Activated CD8-positive, alpha-beta memory T cell treated with anti-CD3 and anti-CD28 coated beads, Interleukin-2, amount 50 U/mL, for 24 hours (primary cell): Measurements from ENCODE around the gene DNAH11.
"Not testable (repeated sequence)": the region's sequence is repeated elsewhere in the genome, so short reads cannot be mapped to it uniquely, and the experiment has no call there.

ENCODE experiments used
- DNase-seq: peaks from one replicate; pipeline ENCODE4 v3.0.0-alpha.2; 2020; ENCODE audit errors: extremely low read depth

Gene DNAH11

GRCh38 chr7:21708096-21708495 is 165.3 kb downstream of the DNAH11 start:
- no peak for DNase-seq

GRCh38 chr7:21717323-21717722 is 174.5 kb downstream of the DNAH11 start:
- DNase-seq = no peak

- DNase-seq = no peak
These were observed 175.6 kb downstream of the DNAH11 start for GRCh38 chr7:21718391-21718790.

GRCh38 chr7:21719846-21720245 is 177.0 kb downstream of the DNAH11 start:
- no peak for DNase-seq

GRCh38 chr7:21722371-21722770 is 179.5 kb downstream of the DNAH11 start:
- no peak for DNase-seq

- DNase-seq = no peak
These were observed 181.7 kb downstream of the DNAH11 start for GRCh38 chr7:21724562-21724961.

- DNase-seq = no peak
These were observed 187.6 kb downstream of the DNAH11 start for GRCh38 chr7:21730399-21730798.

- no peak for DNase-seq
These were observed 189.1 kb downstream of the DNAH11 start for GRCh38 chr7:21731977-21732376.

- DNase-seq = not testable (repeated sequence)
These were observed 190.1 kb downstream of the DNAH11 start for GRCh38 chr7:21732956-21733355.

- DNase-seq = no peak
These were observed 191.0 kb downstream of the DNAH11 start for GRCh38 chr7:21733837-21734236.

- no peak for DNase-seq
These were observed 200.7 kb downstream of the DNAH11 start for GRCh38 chr7:21743493-21743892.

- no peak for DNase-seq
These were observed 204.1 kb downstream of the DNAH11 start for GRCh38 chr7:21746949-21747348.

- no peak for DNase-seq
These were observed 205.0 kb downstream of the DNAH11 start for GRCh38 chr7:21747806-21748205.

GRCh38 chr7:21749378-21749777 is 206.5 kb downstream of the DNAH11 start:
- no peak for DNase-seq

- DNase-seq = no peak
These were observed 210.2 kb downstream of the DNAH11 start for GRCh38 chr7:21753071-21753470.

- no peak for DNase-seq
These were observed 212.1 kb downstream of the DNAH11 start for GRCh38 chr7:21754963-21755362.

GRCh38 chr7:21757537-21758282 is 214.9 kb downstream of the DNAH11 start:
- no peak for DNase-seq

- DNase-seq = no peak
These were observed 215.4 kb downstream of the DNAH11 start for GRCh38 chr7:21758286-21758685.

GRCh38 chr7:21762469-21762868 is 219.6 kb downstream of the DNAH11 start:
- DNase-seq = no peak

- no peak for DNase-seq
These were observed 221.0 kb downstream of the DNAH11 start for GRCh38 chr7:21763818-21764217.

- no peak for DNase-seq
These were observed 223.4 kb downstream of the DNAH11 start for GRCh38 chr7:21766218-21766617.

- DNase-seq = no peak
These were observed 224.6 kb downstream of the DNAH11 start for GRCh38 chr7:21767300-21767900.

GRCh38 chr7:21768279-21768678 is 225.4 kb downstream of the DNAH11 start:
- no peak for DNase-seq

GRCh38 chr7:21771266-21771665 is 228.4 kb downstream of the DNAH11 start:
- no peak for DNase-seq
